K562 (cell line): ENCODE results near the gene DPP3.

ENCODE experiments used
- CTCF ChIP-seq, 3 experiments: IDR thresholded peaks in 2 of 3; conservative IDR thresholded peaks in 1 of 3; 2 replicates each; pipeline ENCODE4 v1.5.1; 2011 to 2012; ENCODE audit warnings: low read length in 3 of 3, mild to moderate bottlenecking in 3 of 3, control low read depth in 2 of 3, improper control_type of control experiment in 1 of 3, inconsistent platforms in 1 of 3, low read depth in 1 of 3, mixed read lengths in 1 of 3, moderate library complexity in 1 of 3; ENCODE audit not compliant: insufficient read depth in 2 of 3
- RBM15 ChIP-seq: fragments of 200-400 bp; formaldehyde crosslinking; IDR thresholded peaks from 2 replicates; pipeline ENCODE4 v1.6.1; 2018; ENCODE audit warnings: mild to moderate bottlenecking, low read length, moderate library complexity; ENCODE audit not compliant: insufficient read depth
- SRSF3 ChIP-seq: fragments of 200-400 bp; formaldehyde crosslinking; IDR thresholded peaks from 2 replicates; pipeline ENCODE4 v1.6.1; 2016; ENCODE audit warnings: mild to moderate bottlenecking, low read length, moderate library complexity; ENCODE audit not compliant: insufficient read depth
- TBP ChIP-seq: optimal IDR thresholded peaks from 2 replicates; pipeline ENCODE3; 2011; ENCODE audit warnings: low read depth, low read length, improper control_type of control experiment
- TCF7L2 ChIP-seq: fragments of 150-350 bp; IDR thresholded peaks from 2 replicates; pipeline ENCODE4 v1.6.1; 2016; ENCODE audit warnings: low read depth, mild to moderate bottlenecking, low read length, moderate library complexity
- ZNF23 ChIP-seq: fragments of 250-450 bp; sonication (Bioruptor Pico); IDR thresholded peaks from 2 replicates; pipeline ENCODE4 v1.4.0; 2020; ENCODE audit warnings: mild to moderate bottlenecking

GRCh38 chr11:66529069-66529468, 48.8 kb downstream of the DPP3 start:
- TF ChIP-seq SRSF3 = no peak
- TF ChIP-seq ZNF23 (CRISPR knock-in tag) = no peak
- TF ChIP-seq TCF7L2 = no peak
- no peak for TF ChIP-seq RBM15
- TF ChIP-seq CTCF (IDR thresholded peaks at IDR 0.05 in 2 of 3, conservative IDR thresholded peaks at IDR 0.05 in 1 of 3; ENCODE audit: insufficient read depth in 2 of 3, low read depth in 1 of 3, low read length in 3 of 3) = no peak
- no peak for TF ChIP-seq TBP
